ENCODE results near the gene TOLLIP. TPM values are rescaled to one million over a fixed set of nuclear protein-coding genes. Genes with fewer than 3 reads are reported as not detected.

Gene TOLLIP
- total and polyA plus RNA-seq, 2 of the 4 experiments (the other 2 are of a cell fraction) = 19.7 to 42.9 TPM

GRCh38 chr11:1269957-1270356 is 39.5 kb downstream of the TOLLIP start:
- Histone ChIP-seq H3K23ac (ENCODE audit: low read depth, low read length) (no peak overlapping the region), H2BK120ac (ENCODE audit: low read depth, low read length) (no peak overlapping the region), H2BK20ac (ENCODE audit: low read depth, low read length) (no peak overlapping the region), H3K4ac (ENCODE audit: low read depth, low read length) (no peak overlapping the region), H3K4me1 (ENCODE audit: control insufficient read depth, insufficient read depth, low read length) (no peaks in the 10 kb centered on the region), H2AK9ac (replicated peaks; ENCODE audit: low read depth, low read length, poor library complexity) (no peak overlapping the region), H2BK15ac (ENCODE audit: low read depth, low read length) (no peak overlapping the region), H2AK5ac (ENCODE audit: low read depth, low read length) (no peak overlapping the region), H2AFZ (replicated peaks; ENCODE audit: low read length, poor library complexity) (no peak overlapping the region), H4K91ac (ENCODE audit: insufficient read depth, low read depth, low read length) (no peak overlapping the region), H4K8ac (ENCODE audit: low read depth in 2 of 2, low read length in 2 of 2) (no peak overlapping the region), H3K27me3 (ENCODE audit: control insufficient read depth, insufficient read depth, low read length) (no peaks in the 10 kb centered on the region), H3K4me3 (ENCODE audit: insufficient read depth, low read depth, low read length) (no peak overlapping the region), H3K9me3 (ENCODE audit: control insufficient read depth, insufficient read depth, low read length) (no peaks in the 10 kb centered on the region), H2BK5ac (ENCODE audit: low read depth, low read length, poor library complexity, severe bottlenecking) (no peak overlapping the region), H3K36me3 (ENCODE audit: control insufficient read depth, insufficient read depth, low read length) (peaks cover 6% of the 10 kb centered on the region; the same call in 1 of the 2 replicates), H3K18ac (ENCODE audit: low read depth, low read length) (no peak overlapping the region), H3K4me2 (ENCODE audit: low read depth, low read length) (no peak overlapping the region), H3K27ac (ENCODE audit: insufficient read depth, low read length) (no peak overlapping the region), H3K9ac (ENCODE audit: low read depth, low read length) (no peak overlapping the region), H3K79me1 (ENCODE audit: low read depth in 1 of 2, low read length in 2 of 2) (no peaks in the 10 kb centered on the region), H3K14ac (replicated peaks; ENCODE audit: low read depth, low read length) (no peak overlapping the region), H3K56ac (ENCODE audit: extremely low read depth, insufficient read depth, low read length) (no peak overlapping the region), H4K5ac (ENCODE audit: low read depth, low read length) (no peak overlapping the region), H3K9me1 (ENCODE audit: insufficient read depth, low read length) (no peaks in the 10 kb centered on the region), H4K20me1 (ENCODE audit: insufficient read depth, low read length) (no peaks in the 10 kb centered on the region)
- intact Hi-C loops (cut with micrococcal nuclease) = no loop called here
- ChIA-PET CTCF (no interaction called here), POLR2A (ENCODE audit: unreplicated experiment) (no interaction called here)
- TF ChIP-seq MAZ (IDR thresholded peaks at IDR 0.05; ENCODE audit: borderline replicate concordance, low read depth, low read length) (no peak), MXI1 (IDR thresholded peaks at IDR 0.05; ENCODE audit: borderline replicate concordance, low read depth, low read length) (no peak), FOS (IDR thresholded peaks at IDR 0.05; ENCODE audit: low read depth, low read length) (no peak), NFE2L2 (IDR thresholded peaks at IDR 0.05; ENCODE audit: low read depth, low read length) (no peak), CTCF (conservative IDR thresholded peaks at IDR 0.05; ENCODE audit: low read depth, low read length) (no peak), SMC3 (IDR thresholded peaks at IDR 0.05; ENCODE audit: low read depth, low read length) (no peak), RCOR1 (IDR thresholded peaks at IDR 0.05; ENCODE audit: insufficient replicate concordance, low read length) (no peak), RAD21 (IDR thresholded peaks at IDR 0.05; ENCODE audit: low read length) (no peak), RFX5 (IDR thresholded peaks at IDR 0.05; ENCODE audit: low read depth, low read length) (no peak), BHLHE40 (IDR thresholded peaks at IDR 0.05; ENCODE audit: low read depth, low read length) (no peak), ELK1 (IDR thresholded peaks at IDR 0.05; ENCODE audit: borderline replicate concordance, low read depth, low read length) (no peak), CHD1 (IDR thresholded peaks at IDR 0.05; ENCODE audit: low read depth, low read length) (no peak), USF2 (IDR thresholded peaks at IDR 0.05; ENCODE audit: low read depth, low read length) (no peak), CEBPB (IDR thresholded peaks at IDR 0.05; ENCODE audit: low read depth, low read length) (no peak), POLR2A (IDR thresholded peaks at IDR 0.05; ENCODE audit: low read depth, low read length) (no peak), MAFK (IDR thresholded peaks at IDR 0.05; ENCODE audit: low read depth, low read length) (no peak)
- ATAC-seq (ENCODE audit: low read depth) (no peak), DNase-seq (no peak)
- in situ Hi-C loops (cut with MboI; ENCODE audit: low sequenced_read_pairs) = no loop called here
- BruUV-seq (replicated peaks) = no TSS peak
- WGBS, 2 experiments (ENCODE audit: extremely low coverage in 2 of 2, insufficient read length in 1 of 2) = 63% methylated on average over 3 of the region's 5 CpGs; no CpG with 5 or more reads in 1 of the 2 experiments
- dilution Hi-C loops (cut with HindIII; ENCODE audit: low sequenced_read_pairs, unreplicated experiment) = no loop called here

Measured in IMR-90 (cell line).